NCI-H345 treated with DMSO at 0.1 percent for 48 hours (cell line): ENCODE data around the gene PCCA.

Source experiments
- DNase-seq: peaks from one replicate; lab custom pipeline; 2025; ENCODE audit not compliant: unreplicated experiment; lab: John Stamatoyannopoulos, UW

Gene PCCA

DNA sequence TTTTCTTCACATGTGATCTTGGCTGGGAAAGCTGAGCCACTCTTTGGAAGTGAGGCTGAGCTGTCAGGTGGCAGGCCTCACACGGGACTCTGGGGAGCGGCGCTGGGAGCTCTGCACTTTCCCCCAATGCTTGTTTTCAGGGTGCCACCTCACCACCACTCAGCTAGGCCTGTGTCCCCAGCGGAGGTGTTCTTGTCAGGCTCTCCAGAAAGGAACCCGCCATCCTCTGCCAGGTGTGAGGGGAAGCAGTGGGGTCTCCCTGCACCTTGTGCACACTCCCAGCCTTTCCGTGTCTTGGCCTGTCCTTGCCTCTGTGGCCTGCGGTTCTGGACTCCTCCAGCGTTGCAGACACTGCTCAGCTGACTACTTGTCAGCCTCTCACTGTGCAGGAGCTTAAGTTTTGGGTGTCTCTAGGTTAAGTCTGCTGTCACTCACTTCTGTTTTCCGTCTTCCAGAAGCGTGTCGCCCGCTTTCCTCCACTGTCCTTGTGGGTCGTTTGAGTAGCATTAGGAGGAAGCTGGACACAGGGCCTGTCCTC, 447.8 kb downstream of the PCCA start:
- DNase-seq = no peak

GRCh38 chr13:100537486-100537885, 448.6 kb downstream of the PCCA start:
- no peak for DNase-seq

DNA sequence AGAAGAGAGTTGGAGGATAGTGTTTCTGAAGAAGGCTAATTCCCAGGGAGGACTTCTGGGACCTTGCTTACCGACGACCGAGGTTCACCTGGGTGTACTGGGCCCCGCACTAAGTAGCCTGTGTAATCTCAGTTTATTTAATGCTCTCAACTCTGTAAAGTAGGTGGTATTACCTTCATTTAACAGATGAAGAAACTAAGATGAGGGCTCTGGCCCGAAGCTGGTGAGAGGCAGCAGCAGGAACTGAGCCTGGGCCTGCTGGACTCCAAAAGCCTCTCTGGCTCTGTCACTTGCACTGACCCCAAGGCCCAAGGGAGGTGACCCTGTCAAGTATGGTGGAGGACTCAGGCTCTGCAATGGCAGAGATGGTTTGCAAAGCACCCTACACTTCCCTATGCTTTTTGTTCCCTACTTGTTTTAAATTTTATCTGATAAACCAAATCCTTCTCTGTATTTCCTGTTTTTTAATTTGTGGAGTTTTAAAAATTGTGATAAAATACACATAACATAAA, 449.1 kb downstream of the PCCA start:
- no peak for DNase-seq

- DNase-seq = no peak
These were observed 451.7 kb downstream of the PCCA start for GRCh38 chr13:100540621-100541020.

- DNase-seq = no peak
These were observed 453.3 kb downstream of the PCCA start for GRCh38 chr13:100541897-100542825.

DNA sequence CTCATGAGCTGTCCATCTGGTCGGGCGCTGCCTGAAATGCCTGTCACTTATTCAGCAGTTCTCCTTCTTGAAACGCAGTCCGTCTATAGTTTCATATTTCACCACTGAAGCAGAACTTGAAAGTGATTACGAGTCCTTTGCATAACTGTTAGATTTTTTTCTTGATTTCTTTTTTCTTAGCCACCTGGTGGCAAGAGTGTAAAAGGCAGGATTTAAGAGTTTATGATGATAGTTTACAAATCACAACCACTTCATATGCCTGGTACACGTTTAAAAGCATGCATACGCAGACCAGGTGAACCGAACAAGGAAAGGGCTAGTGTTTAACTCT, 453.9 kb downstream of the PCCA start:
- no peak for DNase-seq

- DNase-seq = no peak
These were observed 455.1 kb downstream of the PCCA start for GRCh38 chr13:100543872-100544602.

GRCh38 chr13:100544866-100545683, 456.2 kb downstream of the PCCA start:
- DNase-seq = no peak

DNA sequence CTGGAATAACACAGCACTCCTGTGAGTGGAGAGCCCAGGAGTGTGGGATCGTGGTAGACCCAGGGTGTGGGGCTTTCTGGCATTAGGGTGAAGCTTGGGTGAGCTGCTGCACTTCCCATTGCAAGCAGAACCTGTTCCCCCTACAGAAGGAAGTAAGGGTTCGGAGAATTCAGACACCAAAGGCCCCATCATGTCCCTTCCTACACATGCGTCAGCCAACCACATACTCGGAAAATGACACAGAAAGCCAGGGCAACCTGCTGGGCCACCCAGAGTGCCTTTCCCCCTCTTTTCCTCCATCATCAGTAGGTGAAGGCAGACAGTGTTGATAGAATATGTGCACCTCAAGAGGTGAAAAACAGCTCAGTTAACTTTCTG, 456.8 kb downstream of the PCCA start:
- DNase-seq = no peak

DNA sequence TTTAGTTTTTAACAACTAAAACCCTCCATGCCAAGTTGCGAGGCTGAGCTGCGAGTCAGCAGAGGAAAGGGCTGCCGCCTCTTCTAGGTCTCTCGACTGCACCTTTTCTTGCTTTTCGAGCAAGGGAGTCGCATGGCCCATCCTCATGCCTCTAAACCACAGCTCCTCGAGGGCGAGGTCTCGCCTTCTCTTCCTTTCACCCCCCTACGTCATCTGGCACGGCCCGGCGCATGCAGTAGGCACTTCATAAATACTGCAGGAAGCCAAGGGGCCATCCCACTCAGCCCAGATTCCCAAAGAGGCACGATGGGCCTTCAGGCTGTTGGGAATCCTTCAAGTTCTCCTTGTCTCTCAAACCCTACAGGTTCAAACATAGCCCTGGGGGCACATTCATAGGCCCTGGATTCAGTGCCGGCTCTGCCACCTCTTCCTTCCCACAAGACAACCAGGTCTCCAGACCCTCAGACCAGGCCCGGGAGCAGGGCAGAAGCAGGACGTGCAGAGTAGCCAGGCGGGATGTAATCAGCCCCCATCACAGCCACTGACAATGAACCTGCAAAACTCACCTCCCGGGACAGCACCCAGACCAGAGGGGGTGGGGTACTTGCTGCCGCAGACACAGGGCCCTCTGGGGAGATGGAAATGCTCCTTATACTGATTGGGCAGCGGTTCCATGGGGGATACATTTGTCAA, 458.0 kb downstream of the PCCA start:
- DNase-seq = no peak

DNA sequence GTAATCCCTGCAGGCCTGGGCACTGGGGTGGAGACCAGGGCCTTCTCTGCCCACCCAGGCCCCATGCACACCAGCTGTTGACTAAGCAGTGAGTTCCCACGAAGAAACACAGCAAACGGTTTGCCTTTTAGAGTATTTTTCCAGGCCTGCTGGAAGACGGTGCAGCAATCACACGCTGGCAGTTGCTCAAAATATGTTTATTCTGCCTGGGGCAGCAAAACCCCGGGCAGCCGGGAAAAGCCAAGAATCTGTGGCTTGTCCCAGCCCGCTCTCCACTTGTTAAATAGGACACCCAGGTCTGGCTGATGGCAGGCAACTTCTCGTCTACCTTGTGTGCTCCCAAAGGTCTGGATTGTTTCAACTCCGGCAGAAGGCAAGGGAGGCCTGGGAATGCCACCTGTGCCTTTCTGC, 458.9 kb downstream of the PCCA start:
- DNase-seq = no peak

GRCh38 chr13:100549316-100549715, 460.4 kb downstream of the PCCA start:
- no peak for DNase-seq

GRCh38 chr13:100552755-100553154, 463.9 kb downstream of the PCCA start:
- no peak for DNase-seq

DNA sequence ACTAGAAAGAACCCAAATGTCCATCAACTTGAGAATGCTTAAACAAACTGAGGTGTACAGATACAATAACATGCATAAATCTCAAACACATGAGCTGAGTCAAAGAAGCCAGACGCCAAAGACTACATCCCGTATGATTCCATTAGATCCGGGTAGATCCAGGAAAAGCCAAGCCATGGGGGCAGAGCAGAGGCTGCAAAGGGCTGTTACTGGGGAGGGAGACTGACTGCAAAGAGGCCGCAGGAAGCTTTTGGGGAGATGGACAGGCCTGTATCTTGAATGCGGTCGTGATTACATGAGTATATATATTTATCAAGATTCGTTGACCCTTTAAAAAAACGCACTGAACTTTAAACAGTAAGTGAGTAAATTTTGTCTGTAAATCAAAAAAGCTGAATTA, 471.0 kb downstream of the PCCA start:
- DNase-seq = no peak

GRCh38 chr13:100560498-100561157, 471.7 kb downstream of the PCCA start:
- DNase-seq = no peak

DNA sequence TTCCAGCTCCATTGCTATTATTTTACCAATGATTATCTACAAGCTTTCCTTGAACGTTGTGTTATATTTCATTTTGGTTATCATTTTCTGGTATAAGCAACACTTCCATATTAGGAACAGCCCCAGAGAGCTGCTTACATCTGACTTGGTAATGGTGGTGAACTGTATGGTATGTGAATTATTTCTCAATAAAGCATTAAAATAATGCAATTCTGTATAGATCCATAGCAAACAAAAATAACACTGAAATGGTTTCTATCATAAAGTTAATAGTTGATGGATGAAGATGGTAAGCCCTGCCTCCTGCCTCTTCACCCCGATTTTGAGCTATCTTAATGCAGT, 472.2 kb downstream of the PCCA start:
- no peak for DNase-seq

DNA sequence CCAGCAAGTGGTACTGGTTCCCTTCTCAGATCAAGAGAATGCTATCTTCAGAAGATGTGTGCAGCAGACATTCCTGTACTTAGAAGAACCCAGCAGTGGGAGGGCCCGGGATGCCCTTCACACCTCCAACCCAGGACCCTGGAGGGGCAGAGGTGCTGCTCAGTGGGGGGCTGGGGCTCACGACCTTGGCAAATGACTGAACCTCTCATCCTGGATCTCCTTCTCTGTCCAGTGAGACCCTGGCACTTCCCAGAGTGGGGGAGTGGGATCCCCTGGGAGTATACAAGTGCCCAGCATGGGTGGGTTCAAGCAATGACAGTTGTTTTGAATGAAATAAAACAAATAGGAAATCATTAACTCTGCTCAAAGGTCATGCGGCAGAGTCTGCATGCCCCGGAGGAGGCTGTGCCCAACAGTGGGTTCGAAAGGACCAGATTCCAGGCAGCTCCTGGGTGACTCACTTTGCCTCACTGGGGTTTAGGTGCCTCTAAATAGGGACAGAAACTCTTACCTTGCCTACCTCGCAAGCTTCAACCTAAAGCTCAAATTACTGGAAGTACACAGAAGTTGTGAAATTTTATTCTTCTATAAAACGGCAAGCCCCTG, 472.8 kb downstream of the PCCA start:
- no peak for DNase-seq

- DNase-seq = no peak
These were observed 474.9 kb downstream of the PCCA start for GRCh38 chr13:100563779-100564178.

DNA sequence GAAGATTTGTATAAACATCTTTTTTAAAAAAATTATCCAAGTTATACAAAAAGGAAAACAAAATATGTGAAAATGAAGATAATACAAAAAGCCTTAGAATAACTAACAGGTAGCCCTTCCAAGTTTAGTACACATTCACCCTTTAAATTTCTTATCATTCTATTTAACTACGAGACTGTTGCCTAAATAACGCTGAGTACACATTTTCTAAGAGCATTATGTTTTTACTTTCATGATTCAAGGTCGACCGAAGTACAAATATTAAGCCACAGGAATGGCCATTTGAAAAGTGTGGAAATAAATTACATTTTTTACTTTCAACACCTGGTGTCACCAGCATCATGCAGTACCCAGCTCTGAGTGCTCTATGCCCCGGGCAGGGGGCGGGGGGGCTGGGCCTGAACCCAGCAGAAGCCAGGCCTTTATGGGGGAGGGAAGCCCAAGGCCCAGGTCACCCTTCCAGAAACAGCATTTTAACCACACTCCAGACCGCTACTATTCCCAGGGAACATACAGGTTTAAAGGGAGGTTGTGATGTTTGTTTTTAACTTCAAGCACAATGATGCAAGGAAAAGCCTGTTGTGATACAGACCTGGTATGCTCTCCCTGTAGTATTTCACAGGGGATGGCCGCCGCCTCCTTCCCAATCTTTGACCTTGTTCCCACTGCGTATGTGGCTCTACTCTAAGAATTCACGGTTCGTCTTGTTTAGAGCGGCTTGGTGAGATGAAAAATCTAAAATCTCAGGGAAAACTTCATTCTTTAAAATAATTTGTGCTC, 475.7 kb downstream of the PCCA start:
- DNase-seq = no peak
